ENCODE results near the gene ARHGAP42.
A peak's percentile ranks its signal among the peaks of the same experiment; 100 is the strongest.
"Not testable (repeated sequence)": the region's sequence is repeated elsewhere in the genome, so short reads cannot be mapped to it uniquely, and the experiment has no call there.

Gene ARHGAP42

GRCh38 chr11:100984668-100985067, 297.6 kb downstream of the ARHGAP42 start:
- DNase-seq: no peak

- no peak for DNase-seq
Measured at GRCh38 chr11:100990931-100991330, 303.8 kb downstream of the ARHGAP42 start.

GRCh38 chr11:100991541-100991940, 304.5 kb downstream of the ARHGAP42 start:
- peak; percentile 9 for DNase-seq

- DNase-seq: no peak
Measured at GRCh38 chr11:100994966-100995365, 307.9 kb downstream of the ARHGAP42 start.

- no peak for DNase-seq
Measured at GRCh38 chr11:100999756-101000155, 312.7 kb downstream of the ARHGAP42 start.

GRCh38 chr11:101003468-101003867, 316.4 kb downstream of the ARHGAP42 start:
- DNase-seq: no peak

GRCh38 chr11:101008961-101009689, 322.0 kb downstream of the ARHGAP42 start:
- no peak for DNase-seq

GRCh38 chr11:101009690-101010055, 322.6 kb downstream of the ARHGAP42 start:
- DNase-seq: no peak

- DNase-seq: peak; percentile 27
Measured at GRCh38 chr11:101010899-101011298, 323.8 kb downstream of the ARHGAP42 start.

- DNase-seq: no peak
Measured at GRCh38 chr11:101011881-101012280, 324.8 kb downstream of the ARHGAP42 start.

- DNase-seq: not testable (repeated sequence)
Measured at GRCh38 chr11:101013702-101014101, 326.6 kb downstream of the ARHGAP42 start.

GRCh38 chr11:101014600-101015285, 327.7 kb downstream of the ARHGAP42 start:
- no peak for DNase-seq

GRCh38 chr11:101019870-101020269, 332.8 kb downstream of the ARHGAP42 start:
- no peak for DNase-seq

GRCh38 chr11:101022256-101022655, 335.2 kb downstream of the ARHGAP42 start:
- DNase-seq: no peak

- no peak for DNase-seq
Measured at GRCh38 chr11:101028644-101029043, 341.6 kb downstream of the ARHGAP42 start.

- peak; percentile 20 for DNase-seq
Measured at GRCh38 chr11:101030015-101030414, 342.9 kb downstream of the ARHGAP42 start.

- no peak for DNase-seq
Measured at GRCh38 chr11:101030692-101031091, 343.6 kb downstream of the ARHGAP42 start.

GRCh38 chr11:101031713-101032112, 344.6 kb downstream of the ARHGAP42 start:
- no peak for DNase-seq

- no peak for DNase-seq
Measured at GRCh38 chr11:101032991-101033390, 345.9 kb downstream of the ARHGAP42 start.

- no peak for DNase-seq
Measured at GRCh38 chr11:101034076-101034475, 347.0 kb downstream of the ARHGAP42 start.

- no peak for DNase-seq
Measured at GRCh38 chr11:101035872-101036271, 348.8 kb downstream of the ARHGAP42 start.
